ENCODE measurements around the gene IFIT1B.

IFIT1B gene

GRCh38 chr10:89336241-89336640 lies 41.6 kb upstream of the IFIT1B start:
- no peak overlapping the region for H3K27ac ChIP-seq (ENCODE audit: extremely low read depth, low read depth, low read length)
- H3K4me1 ChIP-seq (ENCODE audit: control insufficient read depth, insufficient read depth, low read length) = 0 out of 2 replicates have a peak, but pooled peaks cover 3% of the 10 kb centered on the region
- no peak overlapping the region for H3K4me3 ChIP-seq (ENCODE audit: low read depth, low read length)
- no peak for TF ChIP-seq ZFP69B (tag by site-specific recombination; IDR thresholded peaks at IDR 0.05)
- TF ChIP-seq OVOL3 (tag by site-specific recombination; IDR thresholded peaks at IDR 0.05) = no peak
- TF ChIP-seq, protein P1, sequence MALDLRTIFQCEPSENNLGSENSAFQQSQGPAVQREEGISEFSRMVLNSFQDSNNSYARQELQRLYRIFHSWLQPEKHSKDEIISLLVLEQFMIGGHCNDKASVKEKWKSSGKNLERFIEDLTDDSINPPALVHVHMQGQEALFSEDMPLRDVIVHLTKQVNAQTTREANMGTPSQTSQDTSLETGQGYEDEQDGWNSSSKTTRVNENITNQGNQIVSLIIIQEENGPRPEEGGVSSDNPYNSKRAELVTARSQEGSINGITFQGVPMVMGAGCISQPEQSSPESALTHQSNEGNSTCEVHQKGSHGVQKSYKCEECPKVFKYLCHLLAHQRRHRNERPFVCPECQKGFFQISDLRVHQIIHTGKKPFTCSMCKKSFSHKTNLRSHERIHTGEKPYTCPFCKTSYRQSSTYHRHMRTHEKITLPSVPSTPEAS (tag by site-specific recombination; IDR thresholded peaks at IDR 0.05) = no peak
- TF ChIP-seq ZNF37A (tag by site-specific recombination; IDR thresholded peaks at IDR 0.05) = no peak
- no peak for TF ChIP-seq ZBTB11 (tag by site-specific recombination; conservative IDR thresholded peaks at IDR 0.05; ENCODE audit: low read depth)
- no peak for TF ChIP-seq ZNF391 (tag by site-specific recombination; IDR thresholded peaks at IDR 0.05; ENCODE audit: borderline replicate concordance, low read depth)
- TF ChIP-seq, protein P2, sequence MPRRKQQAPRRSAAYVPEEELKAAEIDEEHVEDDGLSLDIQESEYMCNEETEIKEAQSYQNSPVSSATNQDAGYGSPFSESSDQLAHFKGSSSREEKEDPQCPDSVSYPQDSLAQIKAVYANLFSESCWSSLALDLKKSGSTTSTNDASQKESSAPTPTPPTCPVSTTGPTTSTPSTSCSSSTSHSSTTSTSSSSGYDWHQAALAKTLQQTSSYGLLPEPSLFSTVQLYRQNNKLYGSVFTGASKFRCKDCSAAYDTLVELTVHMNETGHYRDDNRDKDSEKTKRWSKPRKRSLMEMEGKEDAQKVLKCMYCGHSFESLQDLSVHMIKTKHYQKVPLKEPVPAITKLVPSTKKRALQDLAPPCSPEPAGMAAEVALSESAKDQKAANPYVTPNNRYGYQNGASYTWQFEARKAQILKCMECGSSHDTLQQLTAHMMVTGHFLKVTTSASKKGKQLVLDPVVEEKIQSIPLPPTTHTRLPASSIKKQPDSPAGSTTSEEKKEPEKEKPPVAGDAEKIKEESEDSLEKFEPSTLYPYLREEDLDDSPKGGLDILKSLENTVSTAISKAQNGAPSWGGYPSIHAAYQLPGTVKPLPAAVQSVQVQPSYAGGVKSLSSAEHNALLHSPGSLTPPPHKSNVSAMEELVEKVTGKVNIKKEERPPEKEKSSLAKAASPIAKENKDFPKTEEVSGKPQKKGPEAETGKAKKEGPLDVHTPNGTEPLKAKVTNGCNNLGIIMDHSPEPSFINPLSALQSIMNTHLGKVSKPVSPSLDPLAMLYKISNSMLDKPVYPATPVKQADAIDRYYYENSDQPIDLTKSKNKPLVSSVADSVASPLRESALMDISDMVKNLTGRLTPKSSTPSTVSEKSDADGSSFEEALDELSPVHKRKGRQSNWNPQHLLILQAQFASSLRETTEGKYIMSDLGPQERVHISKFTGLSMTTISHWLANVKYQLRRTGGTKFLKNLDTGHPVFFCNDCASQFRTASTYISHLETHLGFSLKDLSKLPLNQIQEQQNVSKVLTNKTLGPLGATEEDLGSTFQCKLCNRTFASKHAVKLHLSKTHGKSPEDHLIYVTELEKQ (tag by site-specific recombination; IDR thresholded peaks at IDR 0.05; ENCODE audit: borderline replicate concordance) = no peak
- TF ChIP-seq, protein P3, sequence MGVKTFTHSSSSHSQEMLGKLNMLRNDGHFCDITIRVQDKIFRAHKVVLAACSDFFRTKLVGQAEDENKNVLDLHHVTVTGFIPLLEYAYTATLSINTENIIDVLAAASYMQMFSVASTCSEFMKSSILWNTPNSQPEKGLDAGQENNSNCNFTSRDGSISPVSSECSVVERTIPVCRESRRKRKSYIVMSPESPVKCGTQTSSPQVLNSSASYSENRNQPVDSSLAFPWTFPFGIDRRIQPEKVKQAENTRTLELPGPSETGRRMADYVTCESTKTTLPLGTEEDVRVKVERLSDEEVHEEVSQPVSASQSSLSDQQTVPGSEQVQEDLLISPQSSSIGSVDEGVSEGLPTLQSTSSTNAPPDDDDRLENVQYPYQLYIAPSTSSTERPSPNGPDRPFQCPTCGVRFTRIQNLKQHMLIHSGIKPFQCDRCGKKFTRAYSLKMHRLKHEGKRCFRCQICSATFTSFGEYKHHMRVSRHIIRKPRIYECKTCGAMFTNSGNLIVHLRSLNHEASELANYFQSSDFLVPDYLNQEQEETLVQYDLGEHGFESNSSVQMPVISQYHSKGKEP (tag by site-specific recombination; IDR thresholded peaks at IDR 0.05) = no peak
- TF ChIP-seq PRDM1 (tag by site-specific recombination; IDR thresholded peaks at IDR 0.05) = no peak
- TF ChIP-seq, protein P4, sequence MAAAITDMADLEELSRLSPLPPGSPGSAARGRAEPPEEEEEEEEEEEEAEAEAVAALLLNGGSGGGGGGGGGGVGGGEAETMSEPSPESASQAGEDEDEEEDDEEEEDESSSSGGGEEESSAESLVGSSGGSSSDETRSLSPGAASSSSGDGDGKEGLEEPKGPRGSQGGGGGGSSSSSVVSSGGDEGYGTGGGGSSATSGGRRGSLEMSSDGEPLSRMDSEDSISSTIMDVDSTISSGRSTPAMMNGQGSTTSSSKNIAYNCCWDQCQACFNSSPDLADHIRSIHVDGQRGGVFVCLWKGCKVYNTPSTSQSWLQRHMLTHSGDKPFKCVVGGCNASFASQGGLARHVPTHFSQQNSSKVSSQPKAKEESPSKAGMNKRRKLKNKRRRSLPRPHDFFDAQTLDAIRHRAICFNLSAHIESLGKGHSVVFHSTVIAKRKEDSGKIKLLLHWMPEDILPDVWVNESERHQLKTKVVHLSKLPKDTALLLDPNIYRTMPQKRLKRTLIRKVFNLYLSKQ (tag by site-specific recombination; IDR thresholded peaks at IDR 0.05; ENCODE audit: borderline replicate concordance) = no peak
- TF ChIP-seq ZBTB48 (tag by site-specific recombination; IDR thresholded peaks at IDR 0.05) = no peak
- no peak for TF ChIP-seq ZNF660 (tag by site-specific recombination; IDR thresholded peaks at IDR 0.05)
- TF ChIP-seq KLF9 (tag by site-specific recombination; IDR thresholded peaks at IDR 0.05; ENCODE audit: low read depth) = no peak
- no peak for TF ChIP-seq ZNF292 (tag by site-specific recombination; IDR thresholded peaks at IDR 0.05; ENCODE audit: borderline replicate concordance, low read depth)
- TF ChIP-seq ZFP37 (tag by site-specific recombination; IDR thresholded peaks at IDR 0.05) = no peak
- TF ChIP-seq ZSCAN23 (tag by site-specific recombination; IDR thresholded peaks at IDR 0.05) = no peak
- TF ChIP-seq ZNF354C (tag by site-specific recombination; IDR thresholded peaks at IDR 0.05; ENCODE audit: borderline replicate concordance, low read depth) = no peak
- no peak for TF ChIP-seq HOXC10 (CRISPR knock-in tag; IDR thresholded peaks at IDR 0.05)
- H3K36me3 ChIP-seq (ENCODE audit: control insufficient read depth in 2 of 2, insufficient read depth in 1 of 2, low read length in 2 of 2) = no peaks in the 10 kb centered on the region
- CTCF ChIA-PET = no interaction called here
- POLR2A ChIA-PET = no interaction called here
- H3K9me3 ChIP-seq (ENCODE audit: control insufficient read depth, insufficient read depth, low read depth, low read length) = no peaks in the 10 kb centered on the region
